Gastrocnemius medialis (tissue), 4 donors: ENCODE measurements around the gene GIPC1. TPM values are rescaled to one million over a fixed set of nuclear protein-coding genes. Genes with fewer than 3 reads are reported as not detected.
"Not testable (repeated sequence)": the region's sequence is repeated elsewhere in the genome, so short reads cannot be mapped to it uniquely, and the experiment has no call there.

ENCODE experiments used
- ATAC-seq, 2 donors: fragments of 150-250 bp; one replicate each; pipeline ENCODE4 v1.9.1; 2016
- DNase-seq, 2 donors: peaks; one replicate each; pipeline ENCODE4 v3.0.0-alpha.2; 2019
- H3K27ac ChIP-seq, 4 donors: fragments of 200-600 bp; sonication (generic); 1 replicate in 1 of 4; 2 replicates in 3 of 4; pipeline ENCODE4 v1.5.1; 2016 to 2018; ENCODE audit warnings: mild to moderate bottlenecking in 2 of 4, moderate library complexity in 1 of 4
- H3K27me3 ChIP-seq, 3 donors: fragments of 200-600 bp; sonication (generic) in 2 of 3; 1 replicate in 1 of 3; 2 replicates in 2 of 3; pipeline versions ENCODE4 v1.5.1 to v1.6.0; 2016 to 2019; ENCODE audit warnings: mild to moderate bottlenecking in 1 of 3, moderate library complexity in 1 of 3
- H3K36me3 ChIP-seq, 2 donors: fragments of 200-600 bp; sonication (generic) in 1 of 2; one replicate each; pipeline ENCODE4 v1.5.1; 2017 to 2018
- H3K4me1 ChIP-seq, 2 donors: fragments of 200-600 bp; sonication (generic) in 1 of 2; one replicate each; pipeline ENCODE4 v1.5.1; 2016 to 2017; ENCODE audit warnings: mild to moderate bottlenecking in 2 of 2
- H3K4me3 ChIP-seq, 4 donors: fragments of 200-600 bp; sonication (generic) in 3 of 4; 1 replicate in 1 of 4; 2 replicates in 3 of 4; pipeline ENCODE4 v1.5.1; 2016 to 2019; ENCODE audit warnings: mild to moderate bottlenecking in 2 of 4
- H3K9me3 ChIP-seq, 3 donors: fragments of 200-600 bp; sonication (generic) in 2 of 3; 1 replicate in 1 of 3; 2 replicates in 2 of 3; pipeline ENCODE4 v1.5.1; 2016 to 2019
- CTCF ChIP-seq, 5 experiments: fragments of 450-650 bp in 3 of 5; fragments of 200-600 bp in 2 of 5; sonication (generic) in 2 of 5; IDR thresholded peaks in 4 of 5; conservative IDR thresholded peaks in 1 of 5; 1 replicate in 4 of 5; 2 replicates in 1 of 5; pipeline ENCODE4 v1.5.1; 2016 to 2019; ENCODE audit warnings: antibody characterized with exemption in 5 of 5, mild to moderate bottlenecking in 3 of 5, moderate library complexity in 3 of 5
- POLR2A ChIP-seq, 2 donors: fragments of 450-650 bp; IDR thresholded peaks; one replicate each; pipeline ENCODE4 v1.6.1; 2017; ENCODE audit warnings: antibody characterized with exemption in 2 of 2, mild to moderate bottlenecking in 2 of 2, moderate library complexity in 2 of 2
- in situ Hi-C, 4 donors: fragments of 200-750 bp; cut with MboI; loops; one replicate each; pipeline versions ENCODE4 v1.15.0 to v1.8.0; 2017; ENCODE audit warnings: low sequenced_read_pairs in 4 of 4
- intact Hi-C: fragments of 100-400 bp; cut with DNase I; formaldehyde crosslinking; loops from one replicate; pipeline ENCODE4 v1.15.1; 2023; ENCODE audit warnings: low total_unique reads
- total RNA-seq, 4 donors: library from RNA; depleted of rRNA; stranded (reverse); fragments of >200 nt; gene quantifications; one replicate each; pipeline versions ENCODE4 v1.1.0 to v1.2.3, GENCODE V29; 2016

GIPC1 gene
- total RNA-seq, 4 donors from 2014 or later, result 18.4 to 70.3 (median 54.7) TPM

GRCh38 chr19:14542711-14543328 is 46.9 kb upstream of the GIPC1 start:
- H3K27ac ChIP-seq, result peak overlapping the region; percentile 62 to 90 (median 74)
- no peak for ATAC-seq

GRCh38 chr19:14541979-14542378 is 46.1 kb upstream of the GIPC1 start:
- H3K36me3 ChIP-seq, H3K9me3 ChIP-seq, H3K4me3 ChIP-seq, H3K27me3 ChIP-seq, DNase-seq, in situ Hi-C loops, ATAC-seq, intact Hi-C loops: not testable (repeated sequence)
- Histone ChIP-seq H3K27ac (peak overlapping the region; percentile 62 to 90 (median 74)), H3K4me1 (peaks cover 21 to 43% of the 10 kb centered on the region in 2 donors)

More at GRCh38 chr19:14542711-14543328, 46.9 kb upstream of the GIPC1 start:
- in situ Hi-C loops (no loop called here), intact Hi-C loops (no loop called here)
- DNase-seq, result no peak
- H3K36me3 ChIP-seq, result no peaks in the 10 kb centered on the region
- H3K9me3 ChIP-seq, result no peaks in the 10 kb centered on the region
- no peaks in the 10 kb centered on the region for H3K27me3 ChIP-seq
- TF ChIP-seq CTCF (IDR thresholded peaks at IDR 0.05 in 4 of 5, conservative IDR thresholded peaks at IDR 0.05 in 1 of 5), result no peak
- TF ChIP-seq POLR2A (IDR thresholded peaks at IDR 0.05), result no peak
- no peak overlapping the region for H3K4me3 ChIP-seq
- H3K4me1 ChIP-seq, result peaks cover 21 to 47% of the 10 kb centered on the region in 2 donors

- DNase-seq (no peak), ATAC-seq (no peak)
- Histone ChIP-seq H3K4me3 (no peak overlapping the region), H3K9me3 (no peaks in the 10 kb centered on the region), H3K27ac (peak overlapping the region; percentile 62 to 90 (median 74)), H3K4me1 (peaks cover 13 to 33% of the 10 kb centered on the region in 2 donors), H3K36me3 (no peaks in the 10 kb centered on the region), H3K27me3 (no peaks in the 10 kb centered on the region)
- intact Hi-C loops (no loop called here), in situ Hi-C loops (no loop called here)
- TF ChIP-seq CTCF (IDR thresholded peaks at IDR 0.05 in 4 of 5, conservative IDR thresholded peaks at IDR 0.05 in 1 of 5) (no peak), POLR2A (IDR thresholded peaks at IDR 0.05) (no peak)
These were observed 45.0 kb upstream of the GIPC1 start for GRCh38 chr19:14540741-14541525.

- H3K36me3 ChIP-seq, result no peaks in the 10 kb centered on the region
- no peaks in the 10 kb centered on the region for H3K27me3 ChIP-seq
- in situ Hi-C loops (no loop called here), intact Hi-C loops (no loop called here)
- peak; percentile 13 to 64 for ATAC-seq
- H3K4me3 ChIP-seq, result no peak overlapping the region
- DNase-seq, result peak in 1 of 2 donors; percentile 48
- H3K27ac ChIP-seq, result peak overlapping the region; percentile 49 to 70 (median 54)
- H3K9me3 ChIP-seq, result no peaks in the 10 kb centered on the region
- no peak for TF ChIP-seq POLR2A (IDR thresholded peaks at IDR 0.05)
- no peak for TF ChIP-seq CTCF (IDR thresholded peaks at IDR 0.05 in 4 of 5, conservative IDR thresholded peaks at IDR 0.05 in 1 of 5)
- H3K4me1 ChIP-seq, result peaks cover 5 to 19% of the 10 kb centered on the region in 2 donors
These were observed 41.2 kb upstream of the GIPC1 start for GRCh38 chr19:14536926-14537692.
